ENCODE results near the gene SLC41A3. TPM values are rescaled to one million over a fixed set of nuclear protein-coding genes. Genes with fewer than 3 reads are reported as not detected.

Gene SLC41A3
- total RNA-seq, 1 experiment from 2014 or later: 35.5 TPM

DNA sequence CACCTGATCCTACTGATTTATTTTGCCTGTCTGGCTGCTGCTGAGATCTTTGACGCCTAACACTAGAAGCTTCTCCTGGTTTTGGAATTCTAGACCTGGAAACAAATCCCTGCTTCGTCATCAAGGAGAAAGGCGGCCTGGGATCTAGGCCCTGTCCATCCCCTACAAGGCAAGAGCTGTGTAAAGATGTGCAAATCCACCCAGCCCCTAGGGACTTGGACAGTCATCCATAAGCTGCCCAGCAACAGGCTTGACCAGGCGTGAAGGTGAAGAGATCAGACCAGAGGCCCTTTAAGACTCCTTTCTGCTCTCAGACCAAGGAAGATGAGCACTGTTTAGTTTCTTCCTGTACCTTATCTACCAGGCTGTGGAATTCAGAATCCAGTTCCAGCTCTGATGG lies 32.2 kb downstream of the SLC41A3 start:
- no peaks in the 10 kb centered on the region for H3K27me3 ChIP-seq (ENCODE audit: insufficient read depth, low read length)
- no peaks in the 10 kb centered on the region for H3K79me2 ChIP-seq (ENCODE audit: insufficient read depth, low read length)
- H3K4me2 ChIP-seq (ENCODE audit: insufficient read depth, insufficient read length, low read length): no peak overlapping the region
- peaks cover 0 to 13% (median 3%) of the 10 kb centered on the region in 3 experiments; a peak in 5 of 7 replicates for H3K36me3 Mint-ChIP-seq (ENCODE audit: insufficient read depth in 1 of 3, low read depth in 3 of 3)
- TF ChIP-seq, protein P1, sequence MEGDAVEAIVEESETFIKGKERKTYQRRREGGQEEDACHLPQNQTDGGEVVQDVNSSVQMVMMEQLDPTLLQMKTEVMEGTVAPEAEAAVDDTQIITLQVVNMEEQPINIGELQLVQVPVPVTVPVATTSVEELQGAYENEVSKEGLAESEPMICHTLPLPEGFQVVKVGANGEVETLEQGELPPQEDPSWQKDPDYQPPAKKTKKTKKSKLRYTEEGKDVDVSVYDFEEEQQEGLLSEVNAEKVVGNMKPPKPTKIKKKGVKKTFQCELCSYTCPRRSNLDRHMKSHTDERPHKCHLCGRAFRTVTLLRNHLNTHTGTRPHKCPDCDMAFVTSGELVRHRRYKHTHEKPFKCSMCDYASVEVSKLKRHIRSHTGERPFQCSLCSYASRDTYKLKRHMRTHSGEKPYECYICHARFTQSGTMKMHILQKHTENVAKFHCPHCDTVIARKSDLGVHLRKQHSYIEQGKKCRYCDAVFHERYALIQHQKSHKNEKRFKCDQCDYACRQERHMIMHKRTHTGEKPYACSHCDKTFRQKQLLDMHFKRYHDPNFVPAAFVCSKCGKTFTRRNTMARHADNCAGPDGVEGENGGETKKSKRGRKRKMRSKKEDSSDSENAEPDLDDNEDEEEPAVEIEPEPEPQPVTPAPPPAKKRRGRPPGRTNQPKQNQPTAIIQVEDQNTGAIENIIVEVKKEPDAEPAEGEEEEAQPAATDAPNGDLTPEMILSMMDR (conservative IDR thresholded peaks at IDR 0.05): no peak
- no peaks in the 10 kb centered on the region for H3K4me1 ChIP-seq (ENCODE audit: insufficient read depth, low read length)
- H3K27ac ChIP-seq (ENCODE audit: insufficient read length, low read depth, low read length): no peak overlapping the region
- H2BK12ac ChIP-seq (ENCODE audit: insufficient read length, low read depth, low read length): no peak overlapping the region
- no peaks in the 10 kb centered on the region for H4K20me1 ChIP-seq (ENCODE audit: control insufficient read depth, insufficient read depth, insufficient read length)
- H4K8ac ChIP-seq (replicated peaks; ENCODE audit: insufficient read length, low read depth, low read length): no peak overlapping the region
- no peaks in the 10 kb centered on the region for H3K27me3 Mint-ChIP-seq (ENCODE audit: low read depth)
- H3K9ac ChIP-seq (ENCODE audit: extremely low read depth, insufficient read length, low read length): no peak overlapping the region
- no peaks in the 10 kb centered on the region for H3K9me3 ChIP-seq (ENCODE audit: control insufficient read depth, low read depth, low read length)
- no peak overlapping the region for H3K4me3 Mint-ChIP-seq
- no peaks in the 10 kb centered on the region for H3K9me3 Mint-ChIP-seq
- no peak for DNase-seq
- no peak overlapping the region for H2BK20ac ChIP-seq (ENCODE audit: low read depth, low read length, poor library complexity, severe bottlenecking)
- no peak overlapping the region for H2BK15ac ChIP-seq (ENCODE audit: low read depth, low read length)
- no peak overlapping the region for H2BK120ac ChIP-seq (ENCODE audit: low read depth, low read length, poor library complexity, severe bottlenecking)
- no peak overlapping the region for H3K14ac ChIP-seq (ENCODE audit: insufficient read depth, low read length)
- no peaks in the 10 kb centered on the region for H3K79me1 ChIP-seq (ENCODE audit: insufficient read depth, low read depth, low read length, poor library complexity, severe bottlenecking)
- no peak overlapping the region for H2BK5ac ChIP-seq (ENCODE audit: insufficient read length, low read length)
- no CpG with 5 or more reads among the region's 4 CpGs for WGBS (ENCODE audit: extremely low coverage, insufficient read length, low lambda C conversion rate)
- H3T11ph ChIP-seq (ENCODE audit: low read length): no peak overlapping the region
- H2AFZ ChIP-seq (ENCODE audit: low read length): no peak overlapping the region
- H4K5ac ChIP-seq (ENCODE audit: insufficient read length, low read depth, low read length): no peak overlapping the region
- H2AK5ac ChIP-seq (ENCODE audit: insufficient read length, low read length): no peak overlapping the region
- H3K4me1 Mint-ChIP-seq: peaks cover 0 to 2% of the 10 kb centered on the region in 2 experiments; a peak in 1 of 4 replicates
- no peak overlapping the region for H3K56ac ChIP-seq (ENCODE audit: insufficient read length, low read depth, low read length)
- no peak overlapping the region for H4K91ac ChIP-seq (ENCODE audit: insufficient read length, low read depth, low read length)
- H3K27ac Mint-ChIP-seq: no peak overlapping the region; a peak in 1 of 7 replicates
- H3K4ac ChIP-seq (ENCODE audit: low read depth, low read length): no peak overlapping the region
- no peaks in the 10 kb centered on the region for H3K23me2 ChIP-seq (ENCODE audit: insufficient read length, low read depth, low read length, poor library complexity, severe bottlenecking)
- H3K18ac ChIP-seq (ENCODE audit: insufficient read length, low read depth, low read length): no peak overlapping the region
- H3K23ac ChIP-seq (ENCODE audit: insufficient read length, low read depth, low read length): no peak overlapping the region
